GM12892 (cell line): ENCODE results near the gene SHLD1.
"Not testable (repeated sequence)": the region's sequence is repeated elsewhere in the genome, so short reads cannot be mapped to it uniquely, and the experiment has no call there.

ENCODE experiments used
- POLR2A ChIP-seq: IDR thresholded peaks from 2 replicates; pipeline ENCODE4 v1.6.1; 2011; ENCODE audit warnings: low read depth, low read length, control low read depth
- POLR2AphosphoS5 ChIP-seq: IDR thresholded peaks from 2 replicates; pipeline ENCODE4 v1.6.1; 2011; ENCODE audit warnings: low read depth, low read length, control low read depth

DNA sequence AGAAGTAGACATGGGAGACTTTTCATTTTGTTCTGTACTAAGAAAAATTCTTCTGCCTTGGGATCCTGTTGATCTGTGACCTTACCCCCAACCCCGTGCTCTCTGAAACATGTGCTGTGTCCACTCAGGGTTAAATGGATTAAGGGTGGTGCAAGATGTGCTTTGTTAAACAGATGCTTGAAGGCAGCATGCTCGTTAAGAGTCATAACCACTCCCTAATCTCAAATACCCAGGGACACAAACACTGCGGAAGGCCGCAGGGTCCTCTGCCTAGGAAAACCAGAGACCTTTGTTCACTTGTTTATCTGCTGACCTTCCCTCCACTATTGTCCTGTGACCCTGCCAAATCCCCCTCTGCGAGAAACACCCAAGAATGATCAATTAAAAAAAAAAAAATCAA, 47.9 kb upstream of the SHLD1 start:
- TF ChIP-seq POLR2A, POLR2AphosphoS5: not testable (repeated sequence)
